Astrocyte of the spinal cord (primary cell): Measurements from ENCODE around the gene NDUFAF8.

Experiments
- DNase-seq: peaks from one replicate; pipeline ENCODE4 v3.0.0; 2011; ENCODE audit warnings: low read depth, low spot score
- H3K4me3 ChIP-seq: 2 replicates; pipeline ENCODE4 v1.5.1; 2011; ENCODE audit warnings: low read depth, mild to moderate bottlenecking, low read length, moderate library complexity
- in situ Hi-C: cut with HindIII; loops from 2 replicates; pipeline ENCODE4 v1.10.0; 2017; ENCODE audit warnings: low sequenced_read_pairs
- TF ChIP-seq, protein P1 (sequence below): IDR thresholded peaks from 2 replicates; pipeline ENCODE4 v1.5.1; 2012; ENCODE audit warnings: low read depth, mild to moderate bottlenecking, low read length, inconsistent platforms

NDUFAF8 gene

DNA sequence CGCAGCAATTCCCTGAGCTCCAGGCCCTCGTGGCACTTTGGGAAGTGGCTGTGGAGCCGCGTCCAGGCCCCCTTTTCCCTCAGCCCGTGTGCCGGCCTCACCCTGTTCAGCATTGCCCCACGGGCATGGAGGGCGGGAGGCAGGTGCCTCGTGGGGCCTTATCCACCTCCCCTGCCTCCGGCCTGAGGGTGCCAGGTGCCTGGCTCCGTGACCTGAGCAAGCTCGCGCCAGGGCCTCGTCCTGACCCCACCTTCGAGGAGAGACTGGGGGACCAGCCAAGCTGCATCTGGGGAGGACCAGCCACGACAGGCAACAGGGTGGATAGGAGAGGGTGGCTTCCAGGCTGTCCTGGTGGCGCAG, 46.1 kb upstream of the NDUFAF8 start:
- in situ Hi-C loops = no loop called here
- no peak for DNase-seq
- TF ChIP-seq, protein P1, sequence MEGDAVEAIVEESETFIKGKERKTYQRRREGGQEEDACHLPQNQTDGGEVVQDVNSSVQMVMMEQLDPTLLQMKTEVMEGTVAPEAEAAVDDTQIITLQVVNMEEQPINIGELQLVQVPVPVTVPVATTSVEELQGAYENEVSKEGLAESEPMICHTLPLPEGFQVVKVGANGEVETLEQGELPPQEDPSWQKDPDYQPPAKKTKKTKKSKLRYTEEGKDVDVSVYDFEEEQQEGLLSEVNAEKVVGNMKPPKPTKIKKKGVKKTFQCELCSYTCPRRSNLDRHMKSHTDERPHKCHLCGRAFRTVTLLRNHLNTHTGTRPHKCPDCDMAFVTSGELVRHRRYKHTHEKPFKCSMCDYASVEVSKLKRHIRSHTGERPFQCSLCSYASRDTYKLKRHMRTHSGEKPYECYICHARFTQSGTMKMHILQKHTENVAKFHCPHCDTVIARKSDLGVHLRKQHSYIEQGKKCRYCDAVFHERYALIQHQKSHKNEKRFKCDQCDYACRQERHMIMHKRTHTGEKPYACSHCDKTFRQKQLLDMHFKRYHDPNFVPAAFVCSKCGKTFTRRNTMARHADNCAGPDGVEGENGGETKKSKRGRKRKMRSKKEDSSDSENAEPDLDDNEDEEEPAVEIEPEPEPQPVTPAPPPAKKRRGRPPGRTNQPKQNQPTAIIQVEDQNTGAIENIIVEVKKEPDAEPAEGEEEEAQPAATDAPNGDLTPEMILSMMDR = no peak
- no peak overlapping the region for H3K4me3 ChIP-seq

- no peak overlapping the region for H3K4me3 ChIP-seq
- TF ChIP-seq, protein P1 = no peak
- in situ Hi-C loops = no loop called here
- no peak for DNase-seq
Measured at GRCh38 chr17:81193470-81194224, 45.5 kb upstream of the NDUFAF8 start.

GRCh38 chr17:81194225-81194760, 44.8 kb upstream of the NDUFAF8 start:
- in situ Hi-C loops = no loop called here
- no peak for DNase-seq
- TF ChIP-seq, protein P1 = no peak
- H3K4me3 ChIP-seq = no peak overlapping the region

DNA sequence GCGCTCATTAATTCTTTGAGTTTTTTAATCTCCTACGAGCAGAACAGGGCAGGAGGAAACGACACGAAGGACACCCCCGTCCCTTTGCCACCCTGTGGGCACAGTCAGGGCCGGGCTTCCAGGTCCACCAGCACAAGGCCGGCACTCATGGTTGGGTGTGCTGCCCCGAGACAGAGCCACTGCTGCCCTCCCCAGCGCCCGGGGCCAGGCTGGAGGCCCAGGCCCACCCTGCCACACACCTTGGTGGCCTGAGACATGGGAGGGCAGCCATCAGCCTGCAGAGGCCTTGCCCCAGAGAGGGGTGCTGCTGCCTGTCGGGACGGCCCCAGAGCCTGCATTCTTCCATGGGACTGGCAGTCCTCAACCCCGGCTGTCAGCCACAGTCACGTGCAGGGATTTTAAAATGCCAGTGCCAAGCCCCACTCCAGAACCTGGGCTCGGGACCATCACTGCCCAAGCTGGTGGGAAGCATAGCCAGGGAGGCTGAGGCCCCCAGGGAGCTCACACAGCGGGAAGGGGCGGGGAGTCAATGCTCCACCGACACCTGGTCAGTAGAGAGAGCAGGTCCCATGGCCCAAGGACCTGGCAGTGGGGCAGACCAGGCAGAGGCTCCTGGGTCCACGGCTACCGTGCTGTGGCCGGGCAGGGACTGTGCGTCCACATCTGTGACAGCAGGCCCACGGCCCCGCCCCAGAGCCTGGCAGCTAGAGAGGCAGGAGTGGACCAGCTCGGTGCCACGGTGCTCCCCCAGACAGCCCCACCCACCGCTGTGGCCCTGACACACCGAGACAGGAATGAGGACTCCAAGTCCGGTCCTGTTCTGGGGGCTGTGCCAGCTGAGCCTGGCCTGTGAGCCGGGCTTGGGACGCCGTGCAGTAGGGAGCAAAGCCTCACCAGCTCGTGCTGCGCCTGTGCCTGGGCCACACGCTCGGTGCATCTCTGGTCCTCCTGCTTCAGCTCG, 43.9 kb upstream of the NDUFAF8 start:
- in situ Hi-C loops = no loop called here
- no peak for DNase-seq
- H3K4me3 ChIP-seq = no peak overlapping the region
- TF ChIP-seq, protein P1 = no peak

DNA sequence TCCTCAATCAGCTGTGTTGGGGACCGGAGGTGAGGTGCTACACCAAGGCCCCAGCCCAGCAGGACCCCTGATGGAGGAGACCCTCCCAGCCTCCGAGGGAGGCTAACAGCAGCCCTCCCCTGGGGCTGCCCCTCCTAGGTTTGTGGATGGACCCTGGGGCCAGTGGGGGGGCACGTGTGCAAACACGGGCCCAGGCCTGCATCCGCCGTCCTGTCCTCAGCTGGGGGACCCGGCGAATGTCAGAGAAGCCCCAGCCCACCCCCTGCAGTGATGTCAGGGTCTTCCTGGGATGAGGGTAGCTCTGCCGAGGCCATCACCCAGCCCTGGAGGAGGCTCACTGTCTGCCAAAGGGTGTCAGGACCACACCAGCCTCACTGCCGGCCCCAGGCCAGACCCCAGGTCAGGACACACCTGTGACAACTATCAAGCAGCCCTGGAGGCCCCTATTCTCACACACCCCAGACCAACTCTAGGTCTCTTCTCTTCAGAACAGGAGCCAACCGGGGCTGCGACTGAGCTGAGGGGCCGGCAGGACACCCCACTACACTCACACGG, 43.1 kb upstream of the NDUFAF8 start:
- no peak for DNase-seq
- TF ChIP-seq, protein P1 = no peak
- in situ Hi-C loops = no loop called here
- no peak overlapping the region for H3K4me3 ChIP-seq
